ENCODE measurements around the gene EXOC4. TPM values are rescaled to one million over a fixed set of nuclear protein-coding genes. Genes with fewer than 3 reads are reported as not detected.

The EXOC4 gene
- total and polyA plus RNA-seq, 2 of the 13 experiments (the other 11 are each of a cell fraction or from before 2014, with no cell fraction given): 22.5 to 39.0 TPM

- no peak for TF ChIP-seq ZNF713 (CRISPR knock-in tag; IDR thresholded peaks at IDR 0.05)
- TF ChIP-seq ZFP37 (CRISPR knock-in tag; IDR thresholded peaks at IDR 0.05; ENCODE audit: borderline replicate concordance): no peak
- TF ChIP-seq AGO2 (optimal IDR thresholded peaks at IDR 0.05; ENCODE audit: low read depth, low read length): no peak
- no peak for TF ChIP-seq MEIS1 (CRISPR knock-in tag; IDR thresholded peaks at IDR 0.05; ENCODE audit: borderline replicate concordance)
- no peak for TF ChIP-seq PCBP2 (optimal IDR thresholded peaks at IDR 0.05; ENCODE audit: low read depth, low read length, poor library complexity, severe bottlenecking)
- TF ChIP-seq MED13 (CRISPR knock-in tag; IDR thresholded peaks at IDR 0.05): no peak
- no peak for TF ChIP-seq NCOA1 (CRISPR knock-in tag; IDR thresholded peaks at IDR 0.05)
- no peak for TF ChIP-seq ZNF205 (CRISPR knock-in tag; IDR thresholded peaks at IDR 0.05)
- TF ChIP-seq ZSCAN25 (CRISPR knock-in tag; IDR thresholded peaks at IDR 0.05): no peak
- no peak for TF ChIP-seq REXO4 (CRISPR knock-in tag; IDR thresholded peaks at IDR 0.05; ENCODE audit: borderline replicate concordance)
- no peak for TF ChIP-seq HNRNPH1 (optimal IDR thresholded peaks at IDR 0.05; ENCODE audit: low read depth, low read length)
- TF ChIP-seq SMAD1 (CRISPR knock-in tag; IDR thresholded peaks at IDR 0.05; ENCODE audit: borderline replicate concordance, low read depth): no peak
- no peak for TF ChIP-seq RARA (CRISPR knock-in tag; IDR thresholded peaks at IDR 0.05)
- TF ChIP-seq, protein P1, sequence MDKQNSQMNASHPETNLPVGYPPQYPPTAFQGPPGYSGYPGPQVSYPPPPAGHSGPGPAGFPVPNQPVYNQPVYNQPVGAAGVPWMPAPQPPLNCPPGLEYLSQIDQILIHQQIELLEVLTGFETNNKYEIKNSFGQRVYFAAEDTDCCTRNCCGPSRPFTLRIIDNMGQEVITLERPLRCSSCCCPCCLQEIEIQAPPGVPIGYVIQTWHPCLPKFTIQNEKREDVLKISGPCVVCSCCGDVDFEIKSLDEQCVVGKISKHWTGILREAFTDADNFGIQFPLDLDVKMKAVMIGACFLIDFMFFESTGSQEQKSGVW (CRISPR knock-in tag; IDR thresholded peaks at IDR 0.05; ENCODE audit: borderline replicate concordance): no peak
- no peak for TF ChIP-seq MED1 (CRISPR knock-in tag; IDR thresholded peaks at IDR 0.05)
- TF ChIP-seq ZNF841 (CRISPR knock-in tag; IDR thresholded peaks at IDR 0.05; ENCODE audit: borderline replicate concordance): no peak
- TF ChIP-seq KLF12 (CRISPR knock-in tag; IDR thresholded peaks at IDR 0.05; ENCODE audit: borderline replicate concordance): no peak
- TF ChIP-seq, protein P2, sequence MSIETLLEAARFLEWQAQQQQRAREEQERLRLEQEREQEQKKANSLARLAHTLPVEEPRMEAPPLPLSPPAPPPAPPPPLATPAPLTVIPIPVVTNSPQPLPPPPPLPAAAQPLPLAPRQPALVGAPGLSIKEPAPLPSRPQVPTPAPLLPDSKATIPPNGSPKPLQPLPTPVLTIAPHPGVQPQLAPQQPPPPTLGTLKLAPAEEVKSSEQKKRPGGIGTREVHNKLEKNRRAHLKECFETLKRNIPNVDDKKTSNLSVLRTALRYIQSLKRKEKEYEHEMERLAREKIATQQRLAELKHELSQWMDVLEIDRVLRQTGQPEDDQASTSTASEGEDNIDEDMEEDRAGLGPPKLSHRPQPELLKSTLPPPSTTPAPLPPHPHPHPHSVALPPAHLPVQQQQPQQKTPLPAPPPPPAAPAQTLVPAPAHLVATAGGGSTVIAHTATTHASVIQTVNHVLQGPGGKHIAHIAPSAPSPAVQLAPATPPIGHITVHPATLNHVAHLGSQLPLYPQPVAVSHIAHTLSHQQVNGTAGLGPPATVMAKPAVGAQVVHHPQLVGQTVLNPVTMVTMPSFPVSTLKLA (IDR thresholded peaks at IDR 0.05): no peak
- TF ChIP-seq ZZZ3 (CRISPR knock-in tag; IDR thresholded peaks at IDR 0.05; ENCODE audit: borderline replicate concordance): no peak
- TF ChIP-seq, protein P3, sequence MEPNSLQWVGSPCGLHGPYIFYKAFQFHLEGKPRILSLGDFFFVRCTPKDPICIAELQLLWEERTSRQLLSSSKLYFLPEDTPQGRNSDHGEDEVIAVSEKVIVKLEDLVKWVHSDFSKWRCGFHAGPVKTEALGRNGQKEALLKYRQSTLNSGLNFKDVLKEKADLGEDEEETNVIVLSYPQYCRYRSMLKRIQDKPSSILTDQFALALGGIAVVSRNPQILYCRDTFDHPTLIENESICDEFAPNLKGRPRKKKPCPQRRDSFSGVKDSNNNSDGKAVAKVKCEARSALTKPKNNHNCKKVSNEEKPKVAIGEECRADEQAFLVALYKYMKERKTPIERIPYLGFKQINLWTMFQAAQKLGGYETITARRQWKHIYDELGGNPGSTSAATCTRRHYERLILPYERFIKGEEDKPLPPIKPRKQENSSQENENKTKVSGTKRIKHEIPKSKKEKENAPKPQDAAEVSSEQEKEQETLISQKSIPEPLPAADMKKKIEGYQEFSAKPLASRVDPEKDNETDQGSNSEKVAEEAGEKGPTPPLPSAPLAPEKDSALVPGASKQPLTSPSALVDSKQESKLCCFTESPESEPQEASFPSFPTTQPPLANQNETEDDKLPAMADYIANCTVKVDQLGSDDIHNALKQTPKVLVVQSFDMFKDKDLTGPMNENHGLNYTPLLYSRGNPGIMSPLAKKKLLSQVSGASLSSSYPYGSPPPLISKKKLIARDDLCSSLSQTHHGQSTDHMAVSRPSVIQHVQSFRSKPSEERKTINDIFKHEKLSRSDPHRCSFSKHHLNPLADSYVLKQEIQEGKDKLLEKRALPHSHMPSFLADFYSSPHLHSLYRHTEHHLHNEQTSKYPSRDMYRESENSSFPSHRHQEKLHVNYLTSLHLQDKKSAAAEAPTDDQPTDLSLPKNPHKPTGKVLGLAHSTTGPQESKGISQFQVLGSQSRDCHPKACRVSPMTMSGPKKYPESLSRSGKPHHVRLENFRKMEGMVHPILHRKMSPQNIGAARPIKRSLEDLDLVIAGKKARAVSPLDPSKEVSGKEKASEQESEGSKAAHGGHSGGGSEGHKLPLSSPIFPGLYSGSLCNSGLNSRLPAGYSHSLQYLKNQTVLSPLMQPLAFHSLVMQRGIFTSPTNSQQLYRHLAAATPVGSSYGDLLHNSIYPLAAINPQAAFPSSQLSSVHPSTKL (CRISPR knock-in tag; IDR thresholded peaks at IDR 0.05): peak; percentile 30; the same call in 1 of the 2 replicates
- no peak for TF ChIP-seq ZNF572 (CRISPR knock-in tag; IDR thresholded peaks at IDR 0.05)
- TF ChIP-seq TCF7 (IDR thresholded peaks at IDR 0.05; ENCODE audit: low read depth): peak; percentile 59; the same call in 1 of the 2 replicates
- TF ChIP-seq, protein P4, sequence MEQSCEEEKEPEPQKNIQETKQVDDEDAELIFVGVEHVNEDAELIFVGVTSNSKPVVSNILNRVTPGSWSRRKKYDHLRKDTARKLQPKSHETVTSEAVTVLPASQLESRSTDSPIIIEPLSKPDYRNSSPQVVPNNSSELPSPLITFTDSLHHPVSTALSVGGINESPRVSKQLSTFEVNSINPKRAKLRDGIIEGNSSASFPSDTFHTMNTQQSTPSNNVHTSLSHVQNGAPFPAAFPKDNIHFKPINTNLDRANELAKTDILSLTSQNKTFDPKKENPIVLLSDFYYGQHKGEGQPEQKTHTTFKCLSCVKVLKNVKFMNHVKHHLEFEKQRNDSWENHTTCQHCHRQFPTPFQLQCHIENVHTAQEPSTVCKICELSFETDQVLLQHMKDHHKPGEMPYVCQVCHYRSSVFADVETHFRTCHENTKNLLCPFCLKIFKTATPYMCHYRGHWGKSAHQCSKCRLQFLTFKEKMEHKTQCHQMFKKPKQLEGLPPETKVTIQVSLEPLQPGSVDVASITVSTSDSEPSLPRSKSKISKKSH (CRISPR knock-in tag; IDR thresholded peaks at IDR 0.05; ENCODE audit: borderline replicate concordance): peak; percentile 95
Observed at GRCh38 chr7:134030460-134030865, 777.6 kb downstream of the EXOC4 start (continued).

All from HepG2 (cell line).